Measurements from ENCODE around the gene PRKCH. TPM values are rescaled to one million over a fixed set of nuclear protein-coding genes. Genes with fewer than 3 reads are reported as not detected.

The PRKCH gene
- total RNA-seq, 4 donors from 2014 or later = 49.5 to 147 (median 59.2) TPM

DNA sequence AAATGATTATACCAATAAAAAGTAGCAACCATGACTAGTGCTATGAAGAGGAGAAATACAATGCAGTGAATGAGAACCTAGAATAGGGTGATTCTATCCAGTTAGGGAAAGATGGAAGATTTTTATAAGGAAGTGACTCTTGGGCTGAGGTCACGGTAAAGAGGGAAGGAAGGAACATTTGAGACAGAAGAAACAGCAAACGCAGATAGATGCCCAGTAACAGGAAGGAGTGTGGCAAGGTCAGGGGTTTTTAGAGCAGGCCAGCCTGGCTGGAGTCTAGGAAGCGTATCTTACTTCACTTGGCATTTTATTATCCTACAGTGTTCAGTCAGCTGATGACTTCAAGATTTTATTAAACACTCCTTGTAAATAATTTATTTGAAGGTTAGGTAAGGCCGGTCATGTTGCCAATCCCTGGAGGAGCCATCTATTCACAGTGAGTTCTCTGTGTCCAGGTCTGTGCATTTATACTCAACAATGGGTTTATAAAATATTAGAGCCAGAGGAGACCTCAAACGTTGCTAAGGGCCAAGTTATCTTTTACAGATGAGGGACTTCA lies 170.6 kb downstream of the PRKCH start:
- Histone ChIP-seq H3K4me1 (peaks cover 6% of the 10 kb centered on the region), H3K27me3 (no peaks in the 10 kb centered on the region), H3K9me3 (no peaks in the 10 kb centered on the region), H3K27ac (no peak overlapping the region), H3K4me3 (no peak overlapping the region), H3K36me3 (peaks cover 8% of the 10 kb centered on the region)
- TF ChIP-seq POLR2AphosphoS5 (IDR thresholded peaks at IDR 0.05) = no peak
- TF ChIP-seq POLR2A (IDR thresholded peaks at IDR 0.05) = no peak
- no peak for TF ChIP-seq EP300 (IDR thresholded peaks at IDR 0.05)
- no peak for TF ChIP-seq CTCF (IDR thresholded peaks at IDR 0.05)
- DNase-seq (ENCODE audit: low spot score in 2 of 2) = no peak
- WGBS = 75% methylated on average over 5 of the region's 5 CpGs

- DNase-seq (ENCODE audit: low spot score in 2 of 2) = no peak
- no peak overlapping the region for H3K4me3 ChIP-seq
- peaks cover 4% of the 10 kb centered on the region for H3K36me3 ChIP-seq
- H3K4me1 ChIP-seq = peaks cover 6% of the 10 kb centered on the region
- no peak overlapping the region for H3K27ac ChIP-seq
- H3K9me3 ChIP-seq = no peaks in the 10 kb centered on the region
- WGBS = 88% methylated on average over 3 of the region's 3 CpGs
- TF ChIP-seq POLR2AphosphoS5 (IDR thresholded peaks at IDR 0.05) = no peak
- no peak for TF ChIP-seq CTCF (IDR thresholded peaks at IDR 0.05)
- TF ChIP-seq EP300 (IDR thresholded peaks at IDR 0.05) = no peak
- TF ChIP-seq POLR2A (IDR thresholded peaks at IDR 0.05) = no peak
- H3K27me3 ChIP-seq = no peaks in the 10 kb centered on the region
These were observed 171.1 kb downstream of the PRKCH start for GRCh38 chr14:61492474-61492873.

DNA sequence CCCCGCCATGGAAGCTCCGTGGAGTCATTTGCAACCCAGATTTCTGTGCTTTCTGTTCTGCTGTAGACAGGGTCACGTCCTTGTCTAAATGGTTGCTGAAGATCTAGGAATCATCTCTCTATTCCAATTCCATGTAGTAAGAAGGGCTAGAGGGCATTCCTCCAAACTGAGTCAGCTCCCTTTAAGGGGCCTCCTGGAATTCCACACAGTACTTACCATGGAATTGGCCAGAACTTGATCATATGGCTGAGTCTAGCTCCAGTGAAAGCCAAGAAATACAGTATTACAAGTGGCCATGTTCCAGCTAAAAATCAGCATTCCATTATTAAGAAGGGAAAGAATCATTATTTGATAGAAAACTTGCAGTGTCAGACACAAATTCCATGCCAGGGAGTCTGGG lies 171.9 kb downstream of the PRKCH start:
- Histone ChIP-seq H3K36me3 (peaks cover 4% of the 10 kb centered on the region), H3K4me1 (peaks cover 7% of the 10 kb centered on the region), H3K27ac (no peak overlapping the region)

DNA sequence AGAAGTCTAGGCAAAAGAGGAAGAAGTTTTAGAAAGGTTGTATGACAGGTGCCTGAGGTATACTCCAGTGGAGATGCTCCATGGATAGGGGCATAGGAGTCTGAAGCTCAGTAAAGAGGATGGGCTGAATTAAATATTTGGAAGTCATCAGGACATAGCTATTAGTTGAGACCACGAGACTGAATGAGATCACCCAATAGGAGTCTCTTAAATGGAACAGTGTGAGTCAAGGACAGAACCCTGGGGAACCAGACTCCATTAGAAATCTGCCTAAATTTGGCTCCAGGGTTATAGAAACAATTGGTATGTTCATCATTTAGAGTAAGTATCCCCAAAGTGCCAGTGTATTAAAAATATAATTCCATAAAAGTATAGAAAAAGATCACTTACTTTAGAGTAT lies 172.6 kb downstream of the PRKCH start:
- Histone ChIP-seq H3K36me3 (peaks cover 4% of the 10 kb centered on the region), H3K4me1 (peaks cover 9% of the 10 kb centered on the region), H3K9me3 (no peaks in the 10 kb centered on the region), H3K27me3 (no peaks in the 10 kb centered on the region), H3K27ac (no peak overlapping the region), H3K4me3 (no peak overlapping the region)
- 47% methylated on average over 1 of the region's 1 CpG for WGBS
- no peak for DNase-seq (ENCODE audit: low spot score in 2 of 2)
- no peak for TF ChIP-seq POLR2A (IDR thresholded peaks at IDR 0.05)
- TF ChIP-seq CTCF (IDR thresholded peaks at IDR 0.05) = no peak

More for the DNA sequence above, 171.9 kb downstream of the PRKCH start:
- H3K4me3 ChIP-seq = no peak overlapping the region
- H3K9me3 ChIP-seq = no peaks in the 10 kb centered on the region
- WGBS = 54% methylated on average over 3 of the region's 3 CpGs
- no peaks in the 10 kb centered on the region for H3K27me3 ChIP-seq
- no peak for DNase-seq (ENCODE audit: low spot score in 2 of 2)
- no peak for TF ChIP-seq POLR2AphosphoS5 (IDR thresholded peaks at IDR 0.05)
- TF ChIP-seq CTCF (IDR thresholded peaks at IDR 0.05) = no peak
- TF ChIP-seq EP300 (IDR thresholded peaks at IDR 0.05) = no peak
- TF ChIP-seq POLR2A (IDR thresholded peaks at IDR 0.05) = no peak

- no peak for TF ChIP-seq EP300 (IDR thresholded peaks at IDR 0.05)
- no peak for TF ChIP-seq POLR2AphosphoS5 (IDR thresholded peaks at IDR 0.05)
- TF ChIP-seq POLR2A (IDR thresholded peaks at IDR 0.05) = no peak
- no peak for TF ChIP-seq CTCF (IDR thresholded peaks at IDR 0.05)
- 99% methylated on average over 5 of the region's 5 CpGs for WGBS
- H3K9me3 ChIP-seq = no peaks in the 10 kb centered on the region
- H3K4me3 ChIP-seq = no peak overlapping the region
- no peak for DNase-seq (ENCODE audit: low spot score in 2 of 2)
- H3K27ac ChIP-seq = no peak overlapping the region
- H3K27me3 ChIP-seq = no peaks in the 10 kb centered on the region
- peaks cover 4% of the 10 kb centered on the region for H3K36me3 ChIP-seq
- H3K4me1 ChIP-seq = peaks cover 21% of the 10 kb centered on the region
These were observed 174.4 kb downstream of the PRKCH start for GRCh38 chr14:61495809-61496208.
